ENCODE data around the gene APOLD1.
"Not testable (repeated sequence)": the region's sequence is repeated elsewhere in the genome, so short reads cannot be mapped to it uniquely, and the experiment has no call there.

Gene APOLD1

DNA sequence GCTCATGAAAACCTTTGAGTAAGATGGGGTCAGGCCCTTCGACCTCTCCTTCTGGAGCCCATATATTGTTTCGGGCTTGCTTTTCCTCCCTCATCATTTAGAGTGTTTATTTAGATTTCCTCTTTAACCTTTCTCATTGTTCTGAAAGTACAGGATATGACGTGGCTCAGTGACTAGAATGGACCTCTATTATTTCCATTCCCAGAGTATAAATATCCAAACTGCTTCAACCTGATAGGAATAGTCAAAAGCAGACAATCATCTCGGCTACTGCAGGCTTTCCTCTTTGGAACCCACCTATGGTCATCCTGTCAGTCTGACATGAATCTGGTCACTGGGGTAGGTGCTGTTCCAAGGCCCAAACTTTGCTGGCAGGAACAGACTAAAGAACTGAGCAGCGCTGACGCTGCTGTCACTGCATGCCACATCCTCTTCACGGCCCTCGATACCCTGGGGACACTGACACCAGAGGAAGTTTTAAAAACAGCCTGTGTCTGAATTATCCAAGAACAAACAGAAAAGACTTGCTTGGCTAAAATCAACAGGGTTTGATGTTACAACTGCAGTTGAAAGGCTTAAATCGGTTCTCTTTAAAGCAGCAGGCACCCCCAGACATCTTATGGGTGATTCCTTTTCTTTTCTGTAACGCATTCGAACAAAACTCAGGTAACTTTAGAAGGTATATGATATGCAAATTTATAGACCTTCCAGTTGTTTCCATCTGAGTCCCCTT, 22.7 kb downstream of the APOLD1 start:
- DNase-seq: no peak

DNA sequence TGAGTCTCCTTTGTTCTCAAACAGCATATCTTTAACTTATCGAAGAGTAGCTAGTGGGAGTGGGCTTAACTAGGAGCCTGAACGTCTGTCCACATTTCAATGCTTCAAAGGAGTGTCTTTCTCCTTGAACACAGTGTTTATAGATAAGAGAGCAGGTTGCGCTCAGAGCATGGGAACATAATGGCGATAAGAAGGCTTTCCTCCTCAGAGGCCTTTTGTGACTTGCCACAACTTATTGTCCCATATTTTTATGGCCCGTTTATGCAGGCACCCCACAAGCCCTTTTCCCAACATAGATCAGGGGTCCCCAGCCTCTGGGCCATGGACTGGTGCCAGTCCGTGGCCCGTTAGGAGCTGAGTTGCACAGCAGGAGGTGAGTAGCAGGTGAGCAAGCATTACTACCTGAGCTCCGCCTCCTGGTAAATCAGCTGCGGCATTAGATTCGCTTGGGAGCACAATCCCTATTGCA, 25.1 kb downstream of the APOLD1 start:
- no peak for DNase-seq

DNA sequence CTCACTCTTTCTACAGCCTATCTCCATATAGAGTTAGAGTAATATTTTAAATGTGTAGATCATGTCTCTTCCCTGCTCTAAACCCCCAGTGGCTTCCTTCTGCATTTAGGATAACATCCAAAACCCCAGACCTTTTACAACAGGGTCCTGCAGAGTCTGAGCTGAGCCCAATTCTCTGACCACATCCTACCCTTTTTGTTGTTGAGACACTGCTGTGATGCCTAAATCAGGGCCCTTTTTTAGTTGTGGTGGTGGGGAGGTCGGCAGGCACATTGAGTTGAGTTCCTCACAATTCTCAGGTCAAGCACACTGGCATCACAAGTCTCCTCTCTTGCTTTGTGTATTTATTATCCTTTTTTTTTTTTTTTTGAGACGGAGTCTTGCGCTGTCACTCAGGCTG, 25.9 kb downstream of the APOLD1 start:
- no peak for DNase-seq

DNA sequence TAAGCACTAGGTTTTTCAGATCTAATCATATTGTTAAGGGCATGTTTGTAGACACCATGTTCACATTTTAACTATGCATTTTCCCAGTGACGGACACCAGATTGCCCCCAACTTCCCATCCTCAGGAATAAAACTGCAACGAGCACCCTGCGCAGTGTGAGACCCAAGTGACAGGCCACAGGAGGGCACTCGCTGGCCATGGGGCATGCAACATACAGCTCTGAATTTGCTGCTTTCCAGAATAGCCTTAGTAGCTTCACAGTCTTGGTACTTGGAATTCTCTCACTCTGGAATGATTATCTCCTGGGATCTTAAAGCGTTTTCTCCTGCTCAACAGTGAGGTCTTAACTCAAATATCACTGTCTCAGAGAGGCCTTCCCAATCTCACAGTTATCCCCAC, 26.7 kb downstream of the APOLD1 start:
- DNase-seq: no peak

DNA sequence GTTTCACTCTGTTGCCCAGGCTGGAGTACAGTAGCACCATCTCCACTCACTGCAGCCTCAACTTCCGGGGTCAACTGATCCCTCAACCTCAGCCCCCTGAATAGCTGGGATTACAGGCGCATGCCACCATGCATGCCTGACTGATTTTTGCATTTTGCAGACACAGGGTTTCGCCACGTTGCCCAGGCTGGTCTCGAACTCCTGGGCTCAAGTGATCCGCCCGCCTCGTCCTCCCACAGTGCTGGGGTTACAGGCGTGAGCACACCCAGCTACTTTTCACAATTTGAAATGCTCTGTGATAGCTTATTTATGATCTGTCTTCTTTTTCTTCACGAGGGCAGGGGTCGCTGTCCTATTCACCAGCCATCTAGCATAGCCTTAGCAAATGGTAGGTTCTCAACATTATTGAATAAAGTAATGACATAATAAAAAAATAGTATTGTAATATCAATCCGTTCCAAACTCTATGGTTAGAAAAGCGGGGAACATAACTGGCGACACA, 27.2 kb downstream of the APOLD1 start:
- no peak for DNase-seq

DNA sequence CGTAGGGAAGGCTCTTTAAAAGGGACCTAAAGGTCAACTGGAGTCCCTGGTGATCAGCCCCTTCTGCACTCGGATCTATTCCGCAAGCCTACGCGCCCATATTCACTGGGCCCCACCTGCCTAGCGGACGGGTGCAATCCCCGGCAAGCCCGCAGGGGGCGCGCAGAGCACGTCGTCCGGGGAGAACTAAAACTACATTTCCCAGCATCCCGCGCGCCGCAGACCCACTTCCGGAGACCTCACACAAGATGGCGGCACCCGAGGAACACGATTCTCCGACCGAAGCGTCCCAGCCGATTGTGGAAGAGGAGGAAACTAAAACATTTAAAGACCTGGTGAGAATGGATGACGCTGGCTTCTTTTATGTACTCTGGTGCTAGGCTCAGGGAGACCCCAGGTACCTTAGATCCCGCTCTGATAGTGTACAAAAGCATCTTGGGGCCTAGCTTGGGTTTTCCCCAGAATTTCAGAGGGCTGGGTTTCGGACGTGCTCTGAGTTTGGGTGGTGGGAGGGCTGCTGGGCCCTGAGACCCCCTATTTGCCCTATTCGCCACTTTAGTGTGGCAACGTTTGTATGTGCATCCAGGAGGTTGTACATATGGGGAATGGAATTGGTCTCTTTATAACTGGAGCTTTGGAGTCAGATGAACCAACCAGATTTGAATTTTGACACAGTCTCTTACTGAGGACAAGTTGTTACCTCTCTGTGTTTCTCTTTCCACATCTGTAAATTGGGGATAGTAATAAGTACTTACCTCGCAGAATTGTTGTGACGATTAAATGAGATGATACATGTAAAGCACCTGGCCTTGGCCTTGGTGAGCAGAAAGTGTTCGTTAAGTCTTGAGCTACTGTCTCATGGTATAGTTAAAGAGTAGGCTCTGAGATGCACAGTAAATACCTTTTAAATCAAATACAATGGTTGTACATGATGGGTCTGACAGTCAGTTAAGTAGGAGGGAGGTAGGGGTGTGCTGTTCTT, 28.0 kb downstream of the APOLD1 start, which contains the start of gene DDX47:
Gene DDX47, plus strand, starts transcription at position 227 of the 982 bp plus-strand sequence. Its CDS starts 22 bp downstream, at position 249.
- peak; percentile 68 to 88 for DNase-seq

DNA sequence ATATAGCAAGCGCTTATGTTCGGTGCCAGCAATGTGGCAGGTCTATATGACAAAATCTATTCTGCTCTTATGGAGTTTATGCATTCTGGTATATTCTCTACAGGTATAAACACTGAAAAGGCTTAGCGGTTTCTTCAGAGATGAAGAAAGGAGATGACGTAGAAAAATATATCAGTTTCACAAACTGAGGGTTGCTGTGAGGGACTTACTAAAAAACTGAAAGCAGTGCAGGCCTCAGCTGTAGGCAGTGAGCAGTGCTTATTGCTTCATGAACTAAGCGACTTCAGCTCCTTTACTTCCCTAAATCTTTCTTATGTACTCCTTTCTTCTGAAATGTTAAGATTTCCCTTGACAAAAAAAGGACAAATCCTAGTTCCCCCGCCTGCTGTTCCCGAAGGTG, 32.2 kb downstream of the APOLD1 start:
- DNase-seq: no peak

DNA sequence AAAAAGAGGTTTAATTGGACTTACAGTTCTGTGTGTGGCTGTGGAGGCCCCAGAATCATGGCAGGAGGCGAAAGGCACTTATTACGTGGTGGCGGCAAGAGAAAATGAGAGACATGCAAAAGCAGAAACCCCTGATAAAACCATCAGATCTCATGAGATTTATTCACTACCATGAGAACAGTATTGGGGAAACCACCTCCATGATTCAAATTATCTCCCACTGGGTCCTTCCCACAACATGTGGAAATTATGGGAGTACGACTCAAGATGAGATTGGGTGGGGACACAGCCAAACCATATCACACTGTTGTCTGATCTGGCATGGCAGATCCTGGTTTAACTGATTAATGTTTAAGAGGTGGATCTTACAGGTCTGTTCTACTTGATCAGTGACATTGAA, 33.2 kb downstream of the APOLD1 start:
- no peak for DNase-seq

DNA sequence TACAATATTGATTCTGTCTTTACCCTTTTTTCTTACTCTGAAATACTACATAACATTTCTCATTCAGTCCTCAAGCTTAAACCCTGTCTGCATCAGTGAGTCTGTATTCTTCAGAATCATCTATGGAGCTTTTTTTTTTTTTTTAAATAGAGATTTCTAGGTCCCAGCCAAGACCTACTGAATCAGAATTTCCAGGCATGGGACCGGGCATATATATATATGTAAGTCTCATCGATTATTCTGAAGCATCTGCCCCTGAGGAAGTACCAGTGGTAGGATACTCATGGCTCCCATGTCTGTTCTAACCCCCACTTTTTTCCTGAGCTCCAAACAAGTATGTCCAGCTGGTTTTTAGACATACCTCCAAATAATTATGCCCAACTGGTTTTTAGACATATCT, 33.8 kb downstream of the APOLD1 start:
- no peak for DNase-seq

DNA sequence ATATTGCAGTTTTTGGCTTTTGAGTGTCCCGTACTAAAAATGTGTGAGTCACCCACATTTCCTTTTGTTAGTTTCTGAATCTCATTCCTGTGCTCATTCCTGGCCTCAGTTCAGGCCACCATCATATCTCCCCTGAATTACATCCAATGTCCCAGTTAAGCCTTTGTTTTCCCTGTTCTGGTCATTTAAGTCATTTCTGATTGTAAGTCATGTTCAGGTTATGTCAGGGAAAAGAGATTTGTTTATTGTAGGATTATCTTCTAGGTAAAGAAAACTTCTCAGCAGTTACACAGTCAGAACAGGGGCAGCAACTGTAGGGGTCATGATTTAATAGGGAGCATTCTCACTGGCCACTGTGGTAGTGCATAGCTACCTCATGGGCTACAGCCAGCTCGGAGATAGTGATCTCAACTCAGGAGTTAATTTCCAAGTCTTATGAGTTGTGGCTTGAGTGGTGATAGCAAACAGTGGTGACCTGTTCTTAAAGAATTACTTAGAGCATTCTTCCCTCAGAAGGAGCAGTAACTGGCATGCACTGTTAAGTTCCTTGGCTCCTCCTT, 34.4 kb downstream of the APOLD1 start:
- no peak for DNase-seq

DNA sequence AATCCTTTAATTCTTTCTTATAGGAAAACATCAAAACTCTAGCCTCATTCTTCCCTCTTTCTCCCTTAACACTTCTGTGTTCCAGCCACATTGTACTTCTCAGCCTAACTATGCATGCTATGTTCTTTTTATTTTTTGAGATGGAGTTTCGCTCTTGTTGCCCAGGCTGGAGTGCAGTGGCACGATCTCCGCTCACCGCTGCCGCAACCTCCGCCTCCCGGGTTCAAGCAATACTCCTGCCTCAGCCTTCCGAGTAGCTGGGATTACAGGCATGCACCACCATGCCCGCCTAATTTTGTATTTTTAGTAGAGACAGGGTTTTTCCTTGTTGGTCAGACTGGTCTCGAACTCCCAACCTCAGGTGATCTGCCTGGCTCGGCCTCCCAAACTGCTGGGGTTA, 34.9 kb downstream of the APOLD1 start:
- not testable (repeated sequence) for DNase-seq

DNA sequence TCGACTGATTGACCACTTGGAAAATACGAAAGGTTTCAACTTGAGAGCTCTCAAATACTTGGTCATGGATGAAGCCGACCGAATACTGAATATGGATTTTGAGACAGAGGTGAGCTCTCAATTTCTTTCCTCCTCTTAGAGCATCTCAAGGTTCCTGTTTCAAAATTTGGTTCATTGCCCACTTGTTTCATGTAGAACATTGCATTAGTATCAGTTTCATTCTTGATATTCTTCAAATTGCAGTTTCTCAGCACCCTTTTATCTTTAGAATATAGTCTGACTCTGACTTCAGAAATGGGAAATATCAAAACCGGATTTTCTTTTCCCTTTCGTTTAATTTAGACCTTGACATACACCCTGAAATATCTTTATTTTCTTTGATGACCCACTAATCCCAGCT, 36.5 kb downstream of the APOLD1 start:
- no peak for DNase-seq

DNA sequence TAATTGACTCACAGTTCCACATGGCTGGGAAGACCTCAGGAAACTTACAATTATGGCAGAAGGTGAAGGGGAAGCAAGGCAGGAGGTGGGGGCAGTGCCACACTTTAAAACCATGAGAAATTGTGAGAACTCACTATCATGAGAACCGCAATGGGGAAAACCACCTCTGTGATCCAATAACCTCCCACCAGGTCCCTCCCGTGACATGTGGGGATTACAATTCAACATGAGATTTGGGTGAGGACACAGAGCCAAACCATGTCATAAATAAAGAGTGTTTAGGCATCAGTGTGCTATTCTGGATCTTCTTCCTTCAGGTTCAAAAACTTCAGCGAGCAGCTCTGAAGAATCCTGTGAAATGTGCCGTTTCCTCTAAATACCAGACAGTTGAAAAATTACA, 37.4 kb downstream of the APOLD1 start:
- no peak for DNase-seq

DNA sequence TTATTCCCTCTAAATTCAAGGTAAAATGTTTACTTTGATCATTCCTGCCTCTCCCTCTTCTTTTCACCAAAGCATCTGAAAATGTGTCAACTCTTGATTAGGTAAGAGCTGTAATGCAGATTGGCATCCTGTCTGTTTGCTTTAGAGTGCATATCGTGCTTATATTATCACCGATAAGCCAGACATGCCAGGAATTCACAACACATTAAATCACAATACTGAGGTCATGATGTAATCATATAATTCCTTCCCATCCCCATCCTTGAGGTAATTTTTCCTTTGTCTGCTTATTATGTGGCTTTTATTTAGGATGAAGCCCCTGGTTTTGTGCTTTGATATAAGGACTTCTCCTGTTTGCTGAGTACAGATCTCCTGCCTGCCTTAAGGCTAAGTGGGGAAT, 37.8 kb downstream of the APOLD1 start:
- DNase-seq: no peak

DNA sequence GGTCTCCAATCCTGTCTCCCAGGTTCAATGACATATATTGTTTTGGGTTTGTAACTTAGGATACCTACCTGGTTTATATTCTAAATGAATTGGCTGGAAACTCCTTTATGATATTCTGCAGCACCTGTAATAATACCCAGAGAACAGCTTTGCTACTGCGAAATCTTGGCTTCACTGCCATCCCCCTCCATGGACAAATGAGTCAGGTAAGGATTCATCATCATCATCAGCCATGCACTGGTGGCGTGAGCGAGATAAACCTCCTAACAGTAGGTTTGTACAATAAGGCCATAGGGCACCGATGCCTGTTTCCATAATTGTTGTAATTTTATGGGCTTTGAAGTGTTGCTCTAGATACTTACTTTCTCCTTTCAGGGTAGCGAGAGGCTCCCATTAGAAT, 38.4 kb downstream of the APOLD1 start:
- DNase-seq: no peak

DNA sequence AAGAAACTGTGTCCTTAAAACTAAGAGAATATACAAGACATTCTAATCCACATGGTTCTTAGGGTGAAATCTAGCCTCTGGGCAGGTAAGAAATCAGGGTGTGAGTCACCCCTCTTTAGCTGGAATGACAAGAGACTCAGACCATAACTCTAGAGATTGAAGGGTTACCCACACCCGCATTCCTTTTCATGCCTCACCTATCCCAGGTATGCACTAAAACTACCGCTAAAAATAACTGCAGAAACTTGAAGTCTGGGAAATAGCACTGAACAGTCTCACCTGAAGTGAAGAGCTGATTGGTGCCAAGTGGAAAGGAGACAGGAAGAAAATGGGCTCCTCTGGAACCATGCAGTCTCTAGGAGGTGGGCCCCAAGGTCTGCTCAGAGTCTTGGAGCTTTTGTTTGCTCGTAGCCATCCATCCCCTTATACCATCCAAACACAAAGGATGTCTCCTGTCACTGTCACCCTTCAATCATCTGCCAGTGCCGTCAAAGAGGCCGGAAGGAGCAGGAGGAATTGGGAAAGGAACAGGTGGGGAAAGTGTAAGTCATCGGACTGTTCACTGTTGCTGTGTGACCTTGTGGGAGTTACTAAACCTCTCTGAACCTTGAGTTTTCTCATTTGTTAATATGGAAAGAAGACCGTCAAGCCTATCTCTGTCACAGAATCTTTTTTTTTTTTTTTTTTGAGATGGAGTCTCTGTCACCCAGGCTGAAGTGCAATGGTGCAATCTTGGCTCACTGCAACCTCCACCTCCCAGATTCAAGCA, 50.1 kb downstream of the APOLD1 start:
- DNase-seq: no peak

DNA sequence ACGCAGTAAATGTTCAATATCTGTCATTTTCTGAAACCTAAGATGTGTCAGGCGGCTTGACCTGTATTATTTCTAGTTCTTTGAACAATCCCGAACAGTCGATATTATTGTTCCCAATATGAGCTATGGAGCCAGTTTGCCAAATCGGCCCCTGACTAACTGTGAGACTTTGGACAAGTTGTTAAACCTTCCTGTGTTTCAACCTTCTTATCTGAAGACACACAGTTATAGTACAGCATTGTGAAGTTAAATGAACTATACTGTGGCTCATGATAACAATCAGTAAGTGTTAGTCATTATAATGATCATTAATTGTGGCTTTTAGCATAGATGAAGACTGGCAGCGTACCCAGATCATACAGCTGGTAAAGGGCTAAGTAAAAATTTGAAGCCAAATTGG, 51.1 kb downstream of the APOLD1 start:
- no peak for DNase-seq

DNA sequence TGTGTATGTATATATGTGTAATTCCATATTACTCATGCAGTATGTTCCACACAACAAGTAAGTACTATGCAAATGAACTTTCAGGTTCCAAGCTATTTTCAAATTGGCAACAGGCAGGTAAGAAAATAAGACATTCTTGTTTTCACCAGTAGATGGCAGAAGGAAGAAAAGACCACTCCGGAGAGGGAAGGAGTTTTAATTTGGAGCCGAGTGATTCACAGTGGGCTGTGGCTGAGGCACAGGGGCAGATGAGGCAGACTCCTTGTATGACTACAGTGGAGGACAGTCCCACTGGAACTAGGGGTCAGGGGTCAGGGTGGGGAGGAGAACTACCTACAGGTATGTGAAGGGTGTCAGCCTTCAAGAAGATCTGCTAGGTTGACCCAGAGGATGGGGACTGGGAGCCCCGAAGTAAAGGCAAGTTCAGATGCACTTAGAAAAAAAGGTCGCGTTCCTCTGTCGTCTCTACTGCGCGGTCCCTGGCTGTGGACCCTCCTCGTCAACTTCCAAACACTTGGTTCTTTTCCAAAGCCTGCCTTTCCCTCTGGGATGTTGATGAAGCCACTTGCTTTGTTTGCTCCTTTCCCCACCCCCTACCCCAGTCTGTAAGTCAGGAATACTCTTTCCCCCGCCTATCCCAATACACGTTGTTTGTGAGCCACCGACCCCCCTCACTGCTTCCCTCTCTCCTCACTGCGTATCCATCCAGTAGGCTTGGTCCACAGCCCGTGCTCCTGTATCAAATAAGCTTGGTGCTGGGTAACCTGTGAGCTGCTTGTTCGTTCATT, 51.8 kb downstream of the APOLD1 start:
- DNase-seq: peak; percentile 5 to 29

DNA sequence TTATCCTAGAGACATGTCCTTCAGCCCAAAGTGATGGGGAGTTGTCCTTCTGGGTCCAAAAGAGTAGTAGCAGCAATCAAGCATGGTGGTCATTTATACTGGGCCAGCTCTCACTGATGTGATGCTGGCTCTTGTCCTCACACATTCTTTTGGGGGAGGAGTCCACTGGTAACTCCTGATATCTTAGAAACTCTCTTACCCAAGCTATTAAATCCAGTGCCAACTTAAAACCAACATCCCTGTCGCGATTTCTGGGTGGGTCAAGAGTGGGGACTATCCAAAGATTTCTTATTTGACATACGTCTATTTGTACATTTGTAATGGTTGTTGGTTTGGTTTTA, 52.3 kb downstream of the APOLD1 start:
- no peak for DNase-seq

DNA sequence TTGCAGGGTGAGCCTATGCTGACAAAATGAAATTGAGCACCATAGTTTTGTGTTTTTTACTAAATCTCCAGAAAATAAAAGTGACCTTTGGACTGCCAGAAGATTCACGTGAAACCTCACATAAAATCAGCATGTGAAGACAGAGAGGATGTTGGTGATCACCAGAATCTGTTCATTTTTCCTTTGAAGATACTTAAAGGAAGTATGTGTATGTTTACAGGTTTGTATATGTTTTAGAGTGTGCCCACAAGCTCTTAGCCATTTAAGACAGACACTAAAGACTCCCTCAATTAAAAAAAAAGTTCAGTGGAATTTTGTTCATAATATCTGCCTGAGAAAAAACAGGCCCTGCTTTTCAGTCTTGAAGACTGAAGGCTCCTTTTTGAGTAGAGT, 53.5 kb downstream of the APOLD1 start:
- DNase-seq: no peak

DNA sequence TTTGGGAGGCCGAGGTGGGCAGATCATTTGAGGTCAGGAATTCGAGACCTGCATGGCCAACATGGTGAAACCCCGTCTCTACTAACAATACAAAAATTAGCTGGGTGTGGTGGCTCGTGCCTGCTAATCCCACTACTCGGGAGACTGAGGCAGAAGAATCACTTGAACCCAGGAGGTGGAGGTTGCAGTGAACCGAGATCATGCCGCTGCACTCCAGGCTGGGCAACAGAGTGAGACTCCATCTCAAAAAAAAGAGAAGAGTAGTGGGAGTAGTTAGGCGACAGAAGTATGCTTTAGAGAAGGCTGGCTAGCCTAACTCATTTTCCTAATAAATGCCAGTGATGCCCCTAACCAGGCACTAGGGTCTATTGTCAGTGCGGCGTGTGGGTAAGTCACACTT, 54.0 kb downstream of the APOLD1 start:
- not testable (repeated sequence) for DNase-seq
